Retinal pigment epithelial cell (primary cell): ENCODE results near the gene HGFAC.

Source experiments
- DNase-seq: peaks from one replicate; pipeline ENCODE4 v3.0.0-alpha.2; 2010; ENCODE audit warnings: low read depth
- H3K4me3 ChIP-seq: 2 replicates; pipeline ENCODE4 v1.5.1; 2011; ENCODE audit warnings: mild to moderate bottlenecking, low read length, control low read depth, moderate library complexity
- TF ChIP-seq, protein P1 (sequence below): conservative IDR thresholded peaks from 2 replicates; pipeline ENCODE4 v1.5.1; 2011; ENCODE audit warnings: low read depth, low read length, control low read depth, inconsistent platforms

Gene HGFAC

DNA sequence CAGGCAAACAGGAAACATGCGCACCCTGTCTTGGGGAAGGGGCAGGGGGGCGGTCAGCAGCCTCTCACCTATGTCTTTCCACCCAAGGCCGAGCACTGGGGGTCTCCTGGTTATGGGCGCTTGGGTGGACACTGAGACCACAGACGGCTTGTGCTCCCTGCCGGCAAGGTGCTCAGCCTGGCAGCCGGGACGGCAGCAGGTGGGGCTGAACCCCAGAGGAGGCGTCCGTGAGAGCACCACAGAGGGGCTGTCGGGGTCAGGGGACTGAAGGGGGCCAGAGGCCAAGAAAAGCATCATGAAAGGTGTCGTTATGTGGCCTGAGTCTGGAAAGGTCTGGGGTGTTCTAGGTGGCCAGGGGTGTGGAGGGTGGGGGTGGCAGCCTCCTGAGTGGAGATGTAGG lies 40.9 kb downstream of the HGFAC start:
- DNase-seq = no peak
- TF ChIP-seq, protein P1, sequence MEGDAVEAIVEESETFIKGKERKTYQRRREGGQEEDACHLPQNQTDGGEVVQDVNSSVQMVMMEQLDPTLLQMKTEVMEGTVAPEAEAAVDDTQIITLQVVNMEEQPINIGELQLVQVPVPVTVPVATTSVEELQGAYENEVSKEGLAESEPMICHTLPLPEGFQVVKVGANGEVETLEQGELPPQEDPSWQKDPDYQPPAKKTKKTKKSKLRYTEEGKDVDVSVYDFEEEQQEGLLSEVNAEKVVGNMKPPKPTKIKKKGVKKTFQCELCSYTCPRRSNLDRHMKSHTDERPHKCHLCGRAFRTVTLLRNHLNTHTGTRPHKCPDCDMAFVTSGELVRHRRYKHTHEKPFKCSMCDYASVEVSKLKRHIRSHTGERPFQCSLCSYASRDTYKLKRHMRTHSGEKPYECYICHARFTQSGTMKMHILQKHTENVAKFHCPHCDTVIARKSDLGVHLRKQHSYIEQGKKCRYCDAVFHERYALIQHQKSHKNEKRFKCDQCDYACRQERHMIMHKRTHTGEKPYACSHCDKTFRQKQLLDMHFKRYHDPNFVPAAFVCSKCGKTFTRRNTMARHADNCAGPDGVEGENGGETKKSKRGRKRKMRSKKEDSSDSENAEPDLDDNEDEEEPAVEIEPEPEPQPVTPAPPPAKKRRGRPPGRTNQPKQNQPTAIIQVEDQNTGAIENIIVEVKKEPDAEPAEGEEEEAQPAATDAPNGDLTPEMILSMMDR = no peak
- no peak overlapping the region for H3K4me3 ChIP-seq

DNA sequence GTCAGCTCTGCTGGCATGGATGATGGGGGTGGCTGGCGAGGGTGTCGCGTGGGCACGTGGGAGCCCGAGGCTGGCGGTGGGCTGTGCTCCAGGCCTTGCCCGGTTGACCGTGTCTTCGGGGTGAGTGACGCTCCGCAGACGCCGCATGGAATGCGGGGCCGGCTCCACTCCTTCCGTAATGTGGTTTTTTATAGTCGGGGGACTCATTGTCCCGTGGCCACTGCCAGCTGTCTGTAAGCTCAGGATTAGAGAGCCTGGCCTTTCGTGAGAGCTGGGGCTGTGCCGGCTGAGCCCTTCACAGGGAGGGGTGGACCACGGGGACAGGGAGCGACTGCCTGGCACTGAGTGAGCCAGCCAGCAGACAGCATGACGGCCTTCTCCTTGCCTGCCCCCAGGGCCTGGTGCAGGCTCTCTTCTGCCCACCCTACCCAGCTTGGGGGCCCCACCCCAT lies 41.7 kb downstream of the HGFAC start:
- TF ChIP-seq, protein P1 = no peak
- DNase-seq = peak; percentile 87
- no peak overlapping the region for H3K4me3 ChIP-seq

DNA sequence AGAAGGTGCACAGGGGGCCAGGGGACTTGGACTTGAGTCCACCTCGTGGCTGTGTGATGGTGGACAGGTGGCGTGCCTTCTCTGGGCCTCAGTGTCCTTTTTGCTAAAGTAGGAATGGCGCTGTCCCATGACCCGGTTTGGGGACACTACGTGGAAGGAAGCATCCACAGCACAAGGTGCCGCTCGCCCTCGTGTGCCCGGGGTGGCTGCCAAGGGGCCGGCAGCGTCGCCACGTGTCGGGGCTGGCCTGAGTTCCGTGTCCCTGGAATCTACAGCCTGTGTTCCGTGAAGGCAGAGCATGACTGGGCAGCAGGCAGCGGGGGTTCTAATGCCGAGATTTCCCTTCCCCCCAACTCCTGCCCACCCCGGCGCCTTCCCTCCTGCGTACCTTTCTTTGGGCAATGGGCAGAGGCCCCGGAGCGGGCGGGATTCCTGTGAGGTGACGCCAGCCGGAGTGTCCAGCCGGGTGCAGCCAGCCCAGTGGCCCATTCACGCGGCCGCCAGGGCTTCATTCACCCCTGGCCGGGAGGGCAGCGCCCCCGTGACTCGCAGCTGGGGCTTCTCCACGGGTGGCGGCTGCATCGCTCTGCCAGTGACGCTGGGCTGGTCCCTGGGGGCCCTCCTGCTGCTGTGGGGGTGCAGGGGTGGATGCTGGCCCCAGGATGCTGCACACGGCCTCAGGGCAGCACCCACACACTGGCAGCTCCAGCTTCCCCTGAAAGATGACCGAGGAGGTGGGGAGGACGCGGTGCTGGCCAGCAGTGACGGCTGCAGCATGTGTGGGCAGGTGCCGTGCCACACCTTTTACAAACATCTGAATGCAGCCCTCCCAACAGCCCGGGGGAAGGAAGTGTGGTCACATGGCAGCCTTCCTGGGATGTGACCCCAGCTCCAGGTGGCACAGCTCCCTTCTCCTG lies 42.5 kb downstream of the HGFAC start:
- H3K4me3 ChIP-seq = no peak overlapping the region
- no peak for DNase-seq
- TF ChIP-seq, protein P1 = no peak

DNA sequence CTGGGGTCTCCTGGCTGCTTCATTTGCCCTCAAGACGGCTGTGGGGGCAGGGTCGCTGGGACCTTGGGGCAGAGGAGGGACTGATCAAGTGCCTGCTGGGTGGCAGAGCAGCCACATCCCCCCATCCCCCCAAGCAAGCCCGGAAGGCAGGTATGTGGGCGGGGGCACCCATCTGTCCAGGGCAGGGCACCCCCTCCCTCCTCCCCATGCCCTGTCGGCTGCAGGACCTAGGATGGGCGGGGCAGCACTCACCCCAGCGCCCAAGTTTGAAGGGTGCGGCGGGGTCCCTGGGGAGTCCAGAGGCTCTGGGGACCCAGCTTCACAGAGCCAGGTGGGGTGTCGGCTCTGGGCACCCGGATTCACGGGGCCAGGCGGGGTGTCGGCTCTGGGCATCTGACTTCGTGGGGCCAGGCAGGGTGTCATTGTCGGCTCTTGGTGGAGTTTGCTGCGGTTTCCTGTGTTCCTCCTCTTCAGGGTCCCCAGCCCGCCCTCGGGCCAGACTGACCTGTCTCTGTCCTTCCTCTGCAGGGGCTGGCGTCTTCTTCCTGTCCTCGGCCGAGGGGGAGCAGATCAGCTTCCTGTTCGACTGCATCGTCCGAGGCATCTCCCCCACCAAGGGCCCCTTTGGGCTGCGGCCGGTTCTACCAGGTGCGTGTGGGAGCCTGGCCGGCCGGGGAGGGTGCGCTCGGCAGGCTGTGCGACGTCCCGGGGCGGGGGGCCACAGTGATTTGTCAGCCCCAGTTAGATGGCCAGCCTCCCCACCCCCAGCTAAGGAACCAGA lies 43.4 kb downstream of the HGFAC start:
- H3K4me3 ChIP-seq = no peak overlapping the region
- DNase-seq = no peak
- TF ChIP-seq, protein P1 = no peak

DNA sequence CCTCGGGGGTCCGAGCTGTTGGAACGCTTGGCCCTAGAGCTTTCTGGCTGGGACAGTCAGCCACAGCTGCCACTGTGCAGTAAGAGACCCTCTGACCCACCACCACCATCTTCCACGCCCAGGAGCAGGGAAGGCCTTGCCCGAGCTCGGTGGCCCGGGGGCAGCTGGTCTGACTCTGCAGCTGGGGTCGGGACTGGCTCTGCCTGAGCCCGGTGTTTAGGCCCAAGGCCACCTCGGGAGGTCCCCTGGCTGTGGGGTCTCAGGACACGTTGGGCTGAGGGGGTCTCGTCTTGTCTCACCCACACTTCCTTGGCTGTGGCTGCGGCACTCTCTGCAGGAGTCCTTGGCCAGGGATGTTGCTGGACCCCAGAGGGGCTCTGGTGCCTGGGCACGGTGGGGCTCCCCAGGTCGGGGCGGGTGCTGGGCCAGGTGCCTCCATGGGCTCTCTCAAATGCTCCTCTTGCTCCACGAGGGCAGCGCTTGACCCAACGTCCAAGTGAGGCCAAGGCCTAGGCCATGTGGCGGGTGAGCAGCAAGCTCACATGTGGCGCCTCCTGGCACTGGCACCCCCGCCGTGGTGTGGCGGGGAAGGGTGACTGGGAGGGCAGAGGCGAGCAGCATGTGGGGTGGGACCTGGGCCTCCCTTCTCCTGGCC lies 44.2 kb downstream of the HGFAC start:
- no peak overlapping the region for H3K4me3 ChIP-seq
- TF ChIP-seq, protein P1 = no peak
- DNase-seq = no peak

DNA sequence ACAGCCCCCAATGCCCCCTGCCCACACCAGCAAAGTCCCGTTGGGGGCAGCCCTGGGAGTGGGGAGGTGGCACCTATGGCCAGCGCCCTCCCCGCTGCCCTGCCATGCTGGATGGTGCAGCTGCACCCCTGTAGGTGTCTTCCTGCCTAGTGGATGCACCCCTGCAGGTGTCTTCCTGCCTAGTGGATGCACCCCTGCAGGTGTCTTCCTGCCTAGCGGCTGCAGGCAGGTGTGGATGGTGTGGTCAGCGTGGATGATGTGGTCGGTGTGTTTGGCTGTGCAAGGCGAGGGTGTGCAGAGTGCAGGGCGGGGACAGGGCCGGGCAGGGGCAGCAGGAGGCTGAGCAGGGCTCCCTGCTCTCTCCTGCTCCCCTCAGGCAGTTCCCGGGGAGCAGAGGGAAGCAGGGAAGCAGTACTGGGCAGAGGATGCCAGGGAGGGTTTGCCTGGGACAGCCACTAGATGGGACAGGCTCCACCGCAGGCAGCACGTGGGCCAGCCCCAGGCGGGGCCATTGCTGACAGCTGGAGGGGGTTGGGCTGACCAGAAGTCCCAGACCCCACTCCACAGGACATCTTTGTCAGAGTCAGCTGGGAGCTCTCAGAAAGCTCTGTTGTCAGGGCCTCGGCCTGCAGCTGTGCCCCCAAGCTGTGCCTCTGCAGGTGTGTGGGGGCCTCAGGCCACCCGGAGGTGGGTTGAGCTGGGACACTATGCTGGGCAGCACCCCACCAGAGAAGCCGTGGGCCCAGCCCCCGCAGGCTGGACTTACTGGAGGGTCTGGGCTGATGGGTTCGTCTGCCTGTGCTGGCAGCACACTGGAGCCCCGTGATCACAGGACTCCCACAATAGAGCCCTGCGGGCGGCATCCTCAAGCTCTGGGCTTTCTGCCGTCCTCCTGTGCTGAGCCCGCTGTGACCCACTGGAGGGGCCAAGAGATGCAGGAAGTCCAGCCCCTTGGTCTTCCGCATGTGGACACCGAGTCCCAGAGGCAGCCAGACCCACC lies 45.1 kb downstream of the HGFAC start:
- H3K4me3 ChIP-seq = no peak overlapping the region

More for the DNA sequence above, 45.1 kb downstream of the HGFAC start:
- TF ChIP-seq, protein P1 = no peak
- no peak for DNase-seq
